HCT116 (cell line): ENCODE results near the gene COQ8B.

Source experiments
- CBX3 ChIP-seq: IDR thresholded peaks from 2 replicates; pipeline ENCODE4 v1.6.1; 2012; ENCODE audit warnings: low read depth
- CEBPB ChIP-seq: IDR thresholded peaks from 2 replicates; pipeline ENCODE4 v1.6.1; 2012; ENCODE audit warnings: low read depth
- EZH2 ChIP-seq: fragments of 200-600 bp; sonication (generic); IDR thresholded peaks from 2 replicates; pipeline ENCODE4 v1.6.1; 2017; ENCODE audit warnings: antibody characterized with exemption, mixed run types
- EZH2phosphoT487 ChIP-seq: fragments of 200-600 bp; IDR thresholded peaks from 2 replicates; pipeline ENCODE4 v1.6.1; 2018; ENCODE audit warnings: antibody characterized with exemption, borderline replicate concordance
- FOSL1 ChIP-seq: IDR thresholded peaks from 2 replicates; pipeline ENCODE4 v1.6.1; 2012; ENCODE audit warnings: low read depth
- POLR2A ChIP-seq: IDR thresholded peaks from 2 replicates; pipeline ENCODE4 v1.7.0; 2011; ENCODE audit warnings: borderline replicate concordance; ENCODE audit not compliant: insufficient read depth, insufficient read length; ENCODE audit errors: extremely low read depth
- POLR2AphosphoS5 ChIP-seq: IDR thresholded peaks from 2 replicates; pipeline ENCODE4 v1.6.1; 2011; ENCODE audit warnings: mild to moderate bottlenecking, low read depth, low read length, moderate library complexity
- RAD21 ChIP-seq: IDR thresholded peaks from 2 replicates; pipeline ENCODE4 v1.6.1; 2012; ENCODE audit warnings: low read depth, mild to moderate bottlenecking
- YY1 ChIP-seq: IDR thresholded peaks from 2 replicates; pipeline ENCODE4 v1.6.1; 2011; ENCODE audit warnings: low read length, low read depth, moderate library complexity, mild to moderate bottlenecking; ENCODE audit not compliant: insufficient replicate concordance; ENCODE audit errors: extremely low read depth
- ZFX ChIP-seq: fragments of 450-650 bp; IDR thresholded peaks from 2 replicates; pipeline ENCODE4 v1.6.1; 2017
- TF ChIP-seq, protein P1 (sequence below): IDR thresholded peaks from 2 replicates; pipeline ENCODE4 v1.6.1; 2012; ENCODE audit warnings: low read depth
- TF ChIP-seq, protein P2 (sequence below), 3 experiments: fragments of 200-600 bp in 1 of 3; sonication (generic) in 1 of 3; IDR thresholded peaks in 2 of 3; conservative IDR thresholded peaks in 1 of 3; 2 replicates each; pipeline ENCODE4 v1.5.1; 2012 to 2017; ENCODE audit warnings: low read depth in 2 of 3, low read length in 2 of 3, antibody characterized with exemption in 1 of 3, borderline replicate concordance in 1 of 3, control low read depth in 1 of 3, mild to moderate bottlenecking in 1 of 3, mixed read lengths in 1 of 3, mixed run types in 1 of 3, moderate library complexity in 1 of 3; ENCODE audit not compliant: insufficient read depth in 1 of 3
- TF ChIP-seq, protein P3 (sequence below): IDR thresholded peaks from 2 replicates; pipeline ENCODE4 v1.6.1; 2011; ENCODE audit warnings: mild to moderate bottlenecking, low read length, moderate library complexity; ENCODE audit not compliant: insufficient replicate concordance; ENCODE audit errors: extremely low read depth
- TF ChIP-seq, protein P4 (sequence below): IDR thresholded peaks from 2 replicates; pipeline ENCODE4 v1.6.1; 2012

DNA sequence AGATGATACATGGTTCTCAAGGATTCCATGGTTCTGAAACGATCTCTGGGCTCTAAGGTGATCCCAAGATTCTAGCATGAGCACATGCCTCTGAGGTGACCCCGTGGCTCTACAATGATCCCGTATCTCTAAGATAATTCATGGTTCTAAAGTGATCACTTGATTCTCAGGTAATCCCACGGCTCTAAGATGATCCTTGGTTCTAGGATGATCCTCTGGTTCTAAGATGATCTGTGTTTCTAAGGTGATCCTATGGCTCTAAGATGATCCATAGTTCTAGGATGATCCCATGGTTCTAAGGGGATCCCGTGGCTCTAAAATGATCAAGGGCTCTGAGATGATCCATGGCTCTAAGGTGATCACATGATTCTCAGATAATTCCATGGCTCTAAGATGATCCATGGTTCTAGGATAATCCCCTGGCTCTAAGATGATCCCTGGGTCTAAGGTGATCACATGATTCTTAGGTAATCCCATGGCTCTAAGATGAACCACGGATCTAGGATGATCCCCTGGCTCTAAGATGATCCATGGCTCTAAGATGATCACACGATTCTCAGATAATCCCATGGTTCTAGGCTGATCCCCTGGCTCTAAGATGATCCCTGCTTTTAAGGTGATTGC lies 47.6 kb downstream of the COQ8B start:
- TF ChIP-seq, protein P1, sequence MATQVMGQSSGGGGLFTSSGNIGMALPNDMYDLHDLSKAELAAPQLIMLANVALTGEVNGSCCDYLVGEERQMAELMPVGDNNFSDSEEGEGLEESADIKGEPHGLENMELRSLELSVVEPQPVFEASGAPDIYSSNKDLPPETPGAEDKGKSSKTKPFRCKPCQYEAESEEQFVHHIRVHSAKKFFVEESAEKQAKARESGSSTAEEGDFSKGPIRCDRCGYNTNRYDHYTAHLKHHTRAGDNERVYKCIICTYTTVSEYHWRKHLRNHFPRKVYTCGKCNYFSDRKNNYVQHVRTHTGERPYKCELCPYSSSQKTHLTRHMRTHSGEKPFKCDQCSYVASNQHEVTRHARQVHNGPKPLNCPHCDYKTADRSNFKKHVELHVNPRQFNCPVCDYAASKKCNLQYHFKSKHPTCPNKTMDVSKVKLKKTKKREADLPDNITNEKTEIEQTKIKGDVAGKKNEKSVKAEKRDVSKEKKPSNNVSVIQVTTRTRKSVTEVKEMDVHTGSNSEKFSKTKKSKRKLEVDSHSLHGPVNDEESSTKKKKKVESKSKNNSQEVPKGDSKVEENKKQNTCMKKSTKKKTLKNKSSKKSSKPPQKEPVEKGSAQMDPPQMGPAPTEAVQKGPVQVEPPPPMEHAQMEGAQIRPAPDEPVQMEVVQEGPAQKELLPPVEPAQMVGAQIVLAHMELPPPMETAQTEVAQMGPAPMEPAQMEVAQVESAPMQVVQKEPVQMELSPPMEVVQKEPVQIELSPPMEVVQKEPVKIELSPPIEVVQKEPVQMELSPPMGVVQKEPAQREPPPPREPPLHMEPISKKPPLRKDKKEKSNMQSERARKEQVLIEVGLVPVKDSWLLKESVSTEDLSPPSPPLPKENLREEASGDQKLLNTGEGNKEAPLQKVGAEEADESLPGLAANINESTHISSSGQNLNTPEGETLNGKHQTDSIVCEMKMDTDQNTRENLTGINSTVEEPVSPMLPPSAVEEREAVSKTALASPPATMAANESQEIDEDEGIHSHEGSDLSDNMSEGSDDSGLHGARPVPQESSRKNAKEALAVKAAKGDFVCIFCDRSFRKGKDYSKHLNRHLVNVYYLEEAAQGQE: no peak
- TF ChIP-seq, protein P2, sequence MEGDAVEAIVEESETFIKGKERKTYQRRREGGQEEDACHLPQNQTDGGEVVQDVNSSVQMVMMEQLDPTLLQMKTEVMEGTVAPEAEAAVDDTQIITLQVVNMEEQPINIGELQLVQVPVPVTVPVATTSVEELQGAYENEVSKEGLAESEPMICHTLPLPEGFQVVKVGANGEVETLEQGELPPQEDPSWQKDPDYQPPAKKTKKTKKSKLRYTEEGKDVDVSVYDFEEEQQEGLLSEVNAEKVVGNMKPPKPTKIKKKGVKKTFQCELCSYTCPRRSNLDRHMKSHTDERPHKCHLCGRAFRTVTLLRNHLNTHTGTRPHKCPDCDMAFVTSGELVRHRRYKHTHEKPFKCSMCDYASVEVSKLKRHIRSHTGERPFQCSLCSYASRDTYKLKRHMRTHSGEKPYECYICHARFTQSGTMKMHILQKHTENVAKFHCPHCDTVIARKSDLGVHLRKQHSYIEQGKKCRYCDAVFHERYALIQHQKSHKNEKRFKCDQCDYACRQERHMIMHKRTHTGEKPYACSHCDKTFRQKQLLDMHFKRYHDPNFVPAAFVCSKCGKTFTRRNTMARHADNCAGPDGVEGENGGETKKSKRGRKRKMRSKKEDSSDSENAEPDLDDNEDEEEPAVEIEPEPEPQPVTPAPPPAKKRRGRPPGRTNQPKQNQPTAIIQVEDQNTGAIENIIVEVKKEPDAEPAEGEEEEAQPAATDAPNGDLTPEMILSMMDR (IDR thresholded peaks at IDR 0.05 in 2 of 3, conservative IDR thresholded peaks at IDR 0.05 in 1 of 3; ENCODE audit: borderline replicate concordance in 1 of 3, insufficient read depth in 1 of 3, low read depth in 2 of 3, low read length in 2 of 3): no peak
- no peak for TF ChIP-seq POLR2A
- TF ChIP-seq POLR2AphosphoS5: no peak
- TF ChIP-seq EZH2: no peak
- no peak for TF ChIP-seq CEBPB
- TF ChIP-seq FOSL1: no peak
- TF ChIP-seq YY1: no peak
- TF ChIP-seq, protein P3, sequence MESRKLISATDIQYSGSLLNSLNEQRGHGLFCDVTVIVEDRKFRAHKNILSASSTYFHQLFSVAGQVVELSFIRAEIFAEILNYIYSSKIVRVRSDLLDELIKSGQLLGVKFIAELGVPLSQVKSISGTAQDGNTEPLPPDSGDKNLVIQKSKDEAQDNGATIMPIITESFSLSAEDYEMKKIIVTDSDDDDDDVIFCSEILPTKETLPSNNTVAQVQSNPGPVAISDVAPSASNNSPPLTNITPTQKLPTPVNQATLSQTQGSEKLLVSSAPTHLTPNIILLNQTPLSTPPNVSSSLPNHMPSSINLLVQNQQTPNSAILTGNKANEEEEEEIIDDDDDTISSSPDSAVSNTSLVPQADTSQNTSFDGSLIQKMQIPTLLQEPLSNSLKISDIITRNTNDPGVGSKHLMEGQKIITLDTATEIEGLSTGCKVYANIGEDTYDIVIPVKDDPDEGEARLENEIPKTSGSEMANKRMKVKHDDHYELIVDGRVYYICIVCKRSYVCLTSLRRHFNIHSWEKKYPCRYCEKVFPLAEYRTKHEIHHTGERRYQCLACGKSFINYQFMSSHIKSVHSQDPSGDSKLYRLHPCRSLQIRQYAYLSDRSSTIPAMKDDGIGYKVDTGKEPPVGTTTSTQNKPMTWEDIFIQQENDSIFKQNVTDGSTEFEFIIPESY: no peak
- TF ChIP-seq, protein P4, sequence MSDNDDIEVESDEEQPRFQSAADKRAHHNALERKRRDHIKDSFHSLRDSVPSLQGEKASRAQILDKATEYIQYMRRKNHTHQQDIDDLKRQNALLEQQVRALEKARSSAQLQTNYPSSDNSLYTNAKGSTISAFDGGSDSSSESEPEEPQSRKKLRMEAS: no peak
- TF ChIP-seq ZFX: no peak
- no peak for TF ChIP-seq RAD21
- TF ChIP-seq EZH2phosphoT487: no peak
- no peak for TF ChIP-seq CBX3
